Stimulated activated CD8-positive, alpha-beta memory T cell treated with anti-CD3 and anti-CD28 coated beads, Interleukin-2, amount 100 ng/mL, for 48 hours (primary cell): ENCODE data around the gene PAN3.

Experiments
- DNase-seq, 2 donors: peaks; one replicate each; pipeline ENCODE4 v3.0.0-alpha.2; 2020; ENCODE audit warnings: low read depth in 2 of 2

The PAN3 gene

GRCh38 chr13:28220166-28220565 lies 81.8 kb downstream of the PAN3 start:
- DNase-seq: no peak

DNA sequence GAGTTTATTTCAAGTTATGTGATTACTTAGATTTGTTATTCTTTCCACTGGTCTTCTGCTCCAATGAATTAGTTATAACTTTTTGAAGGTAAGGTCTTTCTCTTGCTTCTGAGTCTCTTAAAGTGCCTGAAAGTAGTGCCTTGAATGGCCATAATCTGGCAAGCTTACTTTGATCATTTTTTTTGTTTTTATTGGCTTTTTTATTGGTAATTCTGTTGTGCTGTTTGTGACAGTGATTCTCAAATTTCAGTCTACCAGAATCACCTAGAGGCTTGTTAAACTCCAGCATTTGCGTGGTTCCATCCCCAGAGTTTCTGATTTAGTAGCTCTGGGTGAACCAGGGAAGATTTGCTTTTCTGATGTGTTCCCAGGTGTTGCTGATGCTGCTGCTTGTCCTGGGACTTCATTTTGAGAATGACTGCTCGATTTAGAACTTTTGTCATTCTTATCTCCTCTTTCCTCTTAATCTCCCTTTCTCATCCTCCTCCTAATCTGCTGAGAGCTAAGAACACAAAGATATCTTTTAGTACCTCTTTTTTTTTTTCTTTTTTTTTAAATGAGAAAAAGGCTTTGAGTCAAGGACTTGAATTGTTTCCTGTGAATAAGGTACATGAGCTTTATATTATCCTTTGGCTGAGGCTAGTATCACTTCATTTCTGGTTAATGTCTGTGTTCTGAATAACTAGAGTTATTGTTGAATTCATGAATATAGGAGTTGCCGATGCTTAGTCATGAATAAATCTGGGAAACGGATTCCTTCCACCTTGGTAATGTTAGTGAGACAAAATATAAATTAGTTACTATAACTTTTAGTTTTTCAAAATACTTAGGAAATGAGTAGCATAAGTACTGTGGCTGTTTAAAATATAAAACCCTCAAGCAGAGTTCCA lies 91.4 kb downstream of the PAN3 start:
- DNase-seq: no peak

GRCh38 chr13:28231642-28232041 lies 93.3 kb downstream of the PAN3 start:
- no peak for DNase-seq

DNA sequence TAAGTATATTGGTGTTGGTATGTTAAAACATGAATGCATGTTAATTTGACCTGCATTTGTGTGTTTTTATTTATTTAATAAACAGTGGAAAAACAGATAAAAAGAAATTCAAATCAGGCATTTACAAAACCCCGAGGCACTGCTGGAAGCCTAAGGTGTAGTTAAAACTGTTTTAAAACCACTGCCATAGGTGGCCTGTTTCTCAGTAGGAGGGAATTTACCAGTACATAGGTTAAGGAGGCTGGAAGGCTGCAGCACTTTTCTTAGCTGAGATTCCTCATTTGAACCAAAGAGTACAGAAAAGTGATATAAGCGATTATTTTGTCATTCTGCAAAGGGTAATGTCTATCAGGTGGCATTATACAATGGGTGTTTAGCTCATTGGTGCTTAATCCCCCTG lies 99.6 kb downstream of the PAN3 start:
- DNase-seq: no peak

DNA sequence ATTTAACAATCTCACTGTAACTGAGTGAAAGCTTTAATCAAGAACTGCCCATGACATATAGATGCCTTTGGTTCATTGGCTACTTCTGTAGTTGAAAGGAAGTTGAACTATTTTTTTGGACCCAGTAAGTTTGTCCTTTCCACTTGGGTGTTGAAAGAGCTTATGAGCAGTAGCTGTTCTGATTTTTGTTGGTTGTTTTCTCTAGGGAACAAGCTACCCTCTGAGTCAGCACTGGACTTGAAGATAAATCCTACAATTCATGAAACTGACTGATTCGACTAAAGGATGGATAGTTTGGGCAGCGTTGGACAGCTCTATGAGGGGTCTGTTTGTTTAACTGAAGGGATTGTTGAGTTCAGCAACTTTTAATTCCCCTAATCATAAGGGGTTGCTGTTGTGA lies 101.0 kb downstream of the PAN3 start:
- DNase-seq: no peak

- no peak for DNase-seq
Measured at GRCh38 chr13:28245465-28245864, 107.1 kb downstream of the PAN3 start.

- DNase-seq: no peak
Measured at GRCh38 chr13:28246891-28247290, 108.5 kb downstream of the PAN3 start.

DNA sequence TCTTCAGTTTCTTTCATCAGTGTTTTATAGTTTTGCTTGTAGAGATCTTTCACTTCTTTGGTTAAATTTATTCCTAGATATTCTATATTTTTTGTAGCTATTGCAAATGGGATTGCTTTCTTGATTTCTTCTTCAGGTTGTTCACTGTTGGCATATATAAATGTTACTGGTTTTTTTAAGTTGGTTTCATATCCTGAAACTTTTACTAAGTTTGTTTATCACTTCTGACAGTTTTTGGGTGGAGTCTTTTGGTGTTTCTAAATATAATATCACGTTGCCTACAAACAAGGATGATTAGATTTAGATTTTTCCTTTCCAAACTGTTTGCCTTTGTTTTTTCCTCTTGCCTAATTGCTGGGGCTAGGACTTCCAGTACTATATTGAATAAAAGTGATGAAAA lies 109.7 kb downstream of the PAN3 start:
- no peak for DNase-seq

GRCh38 chr13:28250542-28250941 lies 112.2 kb downstream of the PAN3 start:
- no peak for DNase-seq

DNA sequence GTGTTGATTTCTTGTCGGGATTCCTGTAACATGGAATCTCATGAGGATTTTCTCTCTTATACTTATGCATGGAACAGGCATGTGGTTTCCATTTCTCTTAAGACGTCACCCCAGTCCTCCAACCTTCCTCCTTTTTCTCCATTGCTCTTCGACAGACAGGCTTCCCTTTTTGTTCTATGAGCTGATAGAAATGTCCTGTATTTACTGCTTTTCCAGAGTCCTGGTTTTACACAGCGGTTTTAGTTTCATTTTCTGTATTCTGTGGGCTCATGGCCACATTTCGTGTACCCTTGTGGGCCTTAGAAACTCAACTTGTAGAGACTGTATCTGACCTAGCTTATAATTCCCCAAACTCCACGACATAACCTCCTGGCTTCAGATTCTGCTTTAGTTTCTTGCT lies 113.1 kb downstream of the PAN3 start:
- no peak for DNase-seq

GRCh38 chr13:28252547-28252946 lies 114.2 kb downstream of the PAN3 start:
- no peak for DNase-seq

DNA sequence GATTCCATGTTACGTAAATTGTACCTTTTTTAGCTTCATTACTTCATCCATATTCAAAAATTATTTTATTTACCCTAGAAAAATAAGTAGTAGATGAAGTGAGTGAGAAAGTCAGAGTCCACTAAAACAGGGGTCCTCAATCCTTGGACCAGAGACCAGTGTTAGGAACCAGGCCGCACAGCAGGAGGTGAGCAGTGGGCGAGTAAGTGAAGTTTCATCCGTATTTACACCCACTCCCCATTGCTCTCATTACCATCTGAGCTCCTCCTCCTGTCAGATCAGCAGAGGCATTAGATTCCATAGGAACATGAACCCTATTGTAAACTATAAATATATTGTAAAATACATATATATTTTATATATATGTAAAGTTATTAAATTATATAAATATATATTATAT lies 119.0 kb downstream of the PAN3 start:
- DNase-seq: no peak

DNA sequence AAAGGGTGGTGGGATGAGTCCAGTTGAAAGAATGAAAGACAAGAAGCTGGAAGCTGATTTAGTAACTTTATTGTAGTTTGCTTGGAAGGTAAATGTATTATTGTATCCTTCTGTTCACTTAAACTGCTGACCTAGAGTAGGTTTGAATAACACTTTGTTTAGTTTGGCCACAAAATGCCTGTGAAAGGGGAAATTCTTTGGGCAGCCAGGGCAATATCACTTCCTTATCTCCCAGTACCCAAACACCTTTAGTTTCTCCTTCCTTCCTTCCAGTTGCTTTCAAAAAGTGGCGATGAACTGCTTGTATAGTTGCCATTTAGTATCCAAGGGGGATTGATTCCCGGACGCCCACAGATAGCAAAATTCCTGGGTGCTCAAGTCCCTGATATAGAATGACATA lies 120.1 kb downstream of the PAN3 start:
- DNase-seq: no peak

- DNase-seq: no peak
Measured at GRCh38 chr13:28267497-28267896, 129.2 kb downstream of the PAN3 start.

- DNase-seq: no peak
Measured at GRCh38 chr13:28268800-28269223, 130.5 kb downstream of the PAN3 start.

DNA sequence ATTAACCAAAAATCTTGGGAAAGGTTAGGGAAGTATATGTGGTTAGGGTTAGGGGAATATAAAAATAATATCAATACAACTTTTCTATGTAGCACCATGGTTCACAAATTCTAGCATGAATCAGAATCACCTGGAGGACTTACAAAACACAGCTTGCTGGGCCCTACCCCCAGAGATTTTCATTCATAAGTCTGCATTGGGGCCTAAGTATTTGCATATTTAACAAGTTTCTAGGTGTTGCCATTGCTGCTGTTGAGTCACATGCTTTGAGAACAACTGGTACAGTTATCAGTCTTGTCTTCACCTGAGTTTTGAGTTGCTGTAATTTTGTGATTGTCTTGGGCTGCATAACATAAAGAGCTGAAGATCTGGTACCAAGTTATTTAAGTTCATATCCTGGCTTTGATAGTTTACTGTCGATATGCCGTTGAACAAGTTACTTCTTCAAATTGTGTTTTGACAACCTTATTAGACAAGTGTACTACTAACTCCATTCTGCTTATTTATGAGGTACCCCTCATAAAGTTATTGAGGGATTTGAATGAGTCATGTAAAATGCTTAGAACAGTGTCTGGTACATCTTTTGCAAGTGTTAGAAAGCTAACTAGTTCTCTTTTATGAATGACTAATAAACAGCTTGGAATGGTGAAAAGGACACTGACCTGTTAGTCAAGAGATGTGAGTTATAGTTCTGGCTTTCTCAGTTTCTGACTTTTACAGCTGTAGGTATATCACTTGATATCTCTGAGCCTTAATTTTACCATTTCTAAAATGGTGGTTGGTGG lies 132.9 kb downstream of the PAN3 start:
- DNase-seq: no peak

DNA sequence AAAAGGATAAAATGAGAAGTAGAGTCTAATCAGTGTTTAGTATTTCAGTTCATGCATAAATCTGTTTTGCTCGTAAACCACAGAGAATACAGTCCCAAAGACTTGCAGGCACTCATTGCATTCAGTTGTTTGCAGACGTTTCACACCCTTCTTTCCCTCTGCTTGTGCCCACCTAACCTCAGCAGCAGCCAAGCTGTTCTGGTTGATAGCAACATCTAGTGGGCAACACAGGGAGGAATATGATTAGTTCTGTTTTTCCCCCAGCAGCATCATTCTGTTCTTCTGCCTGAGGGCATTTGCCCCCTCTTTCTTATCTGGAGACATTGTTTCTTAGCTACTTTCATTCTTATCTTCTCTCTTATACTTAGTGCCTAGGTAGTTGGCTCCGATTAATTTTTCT lies 135.6 kb downstream of the PAN3 start:
- no peak for DNase-seq

GRCh38 chr13:28282451-28282850 lies 144.1 kb downstream of the PAN3 start:
- DNase-seq: no peak

DNA sequence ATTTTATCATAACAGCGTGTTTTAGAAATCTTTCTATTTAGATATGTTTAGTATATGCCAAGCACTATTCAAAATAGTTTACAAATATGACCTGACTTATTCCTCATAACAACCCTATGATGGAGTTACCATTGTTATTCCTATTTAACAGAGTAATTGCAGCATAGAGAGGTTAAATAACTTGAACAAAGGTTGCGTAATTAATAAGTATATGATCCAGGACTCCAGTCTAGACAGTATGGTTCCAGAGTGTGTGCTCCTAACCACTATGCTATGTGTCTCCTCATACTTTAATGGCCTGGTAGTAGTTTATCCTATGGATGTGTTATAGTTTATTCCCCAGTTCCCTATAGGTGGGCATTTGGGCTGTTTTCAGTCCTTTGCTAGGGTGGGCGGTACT lies 145.3 kb downstream of the PAN3 start:
- no peak for DNase-seq

- DNase-seq: no peak
Measured at GRCh38 chr13:28286263-28286662, 147.9 kb downstream of the PAN3 start.

DNA sequence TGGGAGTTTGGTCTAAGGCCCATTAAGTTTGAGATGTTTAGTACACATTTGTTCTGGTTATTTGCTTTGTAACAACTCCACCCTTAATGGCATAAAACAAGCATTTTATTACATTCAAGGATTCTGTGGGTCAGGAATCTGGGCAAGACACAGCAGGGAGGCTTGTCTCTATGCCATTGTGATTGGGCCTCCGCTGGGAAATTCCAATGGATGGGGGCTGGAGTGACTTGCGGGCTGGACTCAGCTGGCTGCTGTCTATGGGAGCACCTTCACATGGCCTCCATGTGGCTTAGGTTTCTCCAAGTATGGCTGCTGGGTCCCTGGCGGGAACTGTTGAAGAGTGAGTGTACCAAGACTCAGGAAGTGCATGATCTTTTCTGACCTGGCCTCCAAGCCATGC lies 159.0 kb downstream of the PAN3 start:
- no peak for DNase-seq

GRCh38 chr13:28299916-28300315 lies 161.6 kb downstream of the PAN3 start:
- no peak for DNase-seq

DNA sequence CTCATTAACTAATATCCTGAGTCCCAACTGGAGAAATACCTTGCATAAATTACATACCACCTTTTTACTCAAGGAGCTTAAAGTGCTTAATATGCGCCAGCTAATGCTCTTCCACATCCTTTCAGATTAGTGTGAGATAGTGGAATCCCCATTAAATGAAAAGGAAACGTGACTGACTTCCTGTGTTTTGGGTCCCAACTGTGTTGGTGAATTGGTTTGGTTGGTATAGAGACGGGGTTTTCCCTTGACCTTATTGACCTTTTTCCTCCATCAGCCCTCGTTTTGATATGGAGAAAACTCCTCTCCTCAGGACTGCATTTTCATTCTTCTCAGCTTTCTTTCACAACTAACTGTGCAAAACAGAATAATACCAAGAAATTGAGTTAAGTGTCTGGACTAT lies 163.5 kb downstream of the PAN3 start:
- no peak for DNase-seq
